Astrocyte of the cerebellum (primary cell): ENCODE data around the gene ARID1B.

Source experiments
- DNase-seq: peaks from one replicate; pipeline ENCODE4 v3.0.0-alpha.2; 2011; ENCODE audit warnings: low read depth
- H3K4me3 ChIP-seq: 2 replicates; pipeline ENCODE4 v1.5.1; 2011; ENCODE audit warnings: mild to moderate bottlenecking, low read depth, low read length, moderate library complexity
- in situ Hi-C: cut with HindIII; loops from 2 replicates; pipeline ENCODE4 v1.10.0; 2017; ENCODE audit warnings: low sequenced_read_pairs
- TF ChIP-seq, protein P1 (sequence below): IDR thresholded peaks from 2 replicates; pipeline ENCODE4 v1.5.1; 2012; ENCODE audit warnings: low read length, low read depth, moderate library complexity, mild to moderate bottlenecking; ENCODE audit errors: missing control alignments

Gene ARID1B

DNA sequence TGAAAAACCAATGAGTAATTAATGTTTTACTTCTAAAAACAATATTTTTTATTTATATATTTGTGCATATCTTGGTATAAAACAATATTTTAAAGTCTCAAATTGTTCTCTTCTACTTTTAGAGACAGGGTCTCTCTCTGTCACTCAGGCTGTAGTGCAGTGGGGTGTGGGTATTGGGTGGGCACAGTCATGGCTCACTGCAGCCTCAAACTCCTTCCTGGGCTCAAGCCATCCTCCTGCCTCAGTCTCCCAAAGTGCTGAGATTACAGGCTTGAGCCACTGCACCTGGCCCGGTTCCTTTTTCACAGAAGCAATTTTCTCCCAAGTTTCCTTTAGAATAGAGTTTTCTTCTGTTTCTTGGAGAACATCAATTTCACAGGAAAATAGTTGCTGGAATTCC, 443.3 kb downstream of the ARID1B start:
- in situ Hi-C loops = no loop called here
- DNase-seq = no peak
- TF ChIP-seq, protein P1, sequence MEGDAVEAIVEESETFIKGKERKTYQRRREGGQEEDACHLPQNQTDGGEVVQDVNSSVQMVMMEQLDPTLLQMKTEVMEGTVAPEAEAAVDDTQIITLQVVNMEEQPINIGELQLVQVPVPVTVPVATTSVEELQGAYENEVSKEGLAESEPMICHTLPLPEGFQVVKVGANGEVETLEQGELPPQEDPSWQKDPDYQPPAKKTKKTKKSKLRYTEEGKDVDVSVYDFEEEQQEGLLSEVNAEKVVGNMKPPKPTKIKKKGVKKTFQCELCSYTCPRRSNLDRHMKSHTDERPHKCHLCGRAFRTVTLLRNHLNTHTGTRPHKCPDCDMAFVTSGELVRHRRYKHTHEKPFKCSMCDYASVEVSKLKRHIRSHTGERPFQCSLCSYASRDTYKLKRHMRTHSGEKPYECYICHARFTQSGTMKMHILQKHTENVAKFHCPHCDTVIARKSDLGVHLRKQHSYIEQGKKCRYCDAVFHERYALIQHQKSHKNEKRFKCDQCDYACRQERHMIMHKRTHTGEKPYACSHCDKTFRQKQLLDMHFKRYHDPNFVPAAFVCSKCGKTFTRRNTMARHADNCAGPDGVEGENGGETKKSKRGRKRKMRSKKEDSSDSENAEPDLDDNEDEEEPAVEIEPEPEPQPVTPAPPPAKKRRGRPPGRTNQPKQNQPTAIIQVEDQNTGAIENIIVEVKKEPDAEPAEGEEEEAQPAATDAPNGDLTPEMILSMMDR = no peak

DNA sequence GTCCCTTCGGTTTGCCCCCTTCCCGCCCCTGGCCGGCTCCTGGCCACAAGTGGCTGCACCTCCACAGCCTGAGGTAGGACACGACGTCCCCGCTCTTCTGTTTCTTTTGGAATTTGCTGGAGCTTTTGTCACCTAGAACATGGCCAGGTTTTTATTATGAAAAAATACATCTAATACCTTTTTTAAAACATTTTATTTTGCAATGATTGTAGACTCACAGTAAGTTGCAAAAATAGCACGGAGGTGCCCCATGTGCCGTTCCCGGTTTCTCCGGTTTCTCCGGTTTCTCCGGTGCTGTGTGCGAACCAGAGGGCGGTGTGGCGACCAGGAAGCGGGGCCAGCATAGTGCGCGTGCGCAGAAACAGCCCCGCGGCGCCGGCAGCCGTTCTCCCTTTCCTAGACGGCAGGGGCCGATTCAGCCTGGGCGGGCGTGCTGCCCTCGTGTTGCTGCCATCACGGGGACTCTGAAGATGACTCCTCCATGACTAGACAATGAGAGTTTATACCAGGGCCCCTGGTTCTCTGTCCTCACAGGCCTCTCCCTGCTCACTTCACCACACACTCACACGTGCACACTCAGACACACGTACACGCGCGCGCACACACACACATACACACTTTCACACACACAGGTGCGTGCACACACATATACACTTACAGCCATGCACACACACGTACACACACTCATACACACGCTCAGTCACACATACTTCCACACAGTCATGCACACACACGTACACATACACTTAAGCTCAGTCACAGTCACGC, 444.1 kb downstream of the ARID1B start:
- in situ Hi-C loops = no loop called here
- DNase-seq = no peak
- TF ChIP-seq, protein P1 = no peak
- H3K4me3 ChIP-seq = peak overlapping the region; percentile 37

More for the DNA sequence above, 443.3 kb downstream of the ARID1B start:
- peak overlapping the region; percentile 37 for H3K4me3 ChIP-seq

DNA sequence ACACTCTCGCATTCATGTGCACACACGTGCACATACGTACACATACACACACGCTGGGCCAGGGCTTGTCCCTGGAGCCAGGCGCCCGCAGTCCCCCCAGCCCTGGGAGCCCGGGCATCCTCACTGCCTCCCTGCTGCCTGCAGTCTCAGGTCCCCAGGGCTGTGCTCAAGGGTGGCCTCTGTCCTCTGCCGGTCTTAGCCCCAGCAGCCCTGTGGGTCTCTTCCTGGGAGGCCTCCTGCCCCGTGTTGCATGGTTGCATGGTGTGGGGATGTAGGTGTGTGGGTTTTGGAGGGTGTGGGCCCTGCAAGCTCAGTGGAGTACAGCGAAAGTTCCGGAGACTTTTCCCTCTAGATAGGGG, 444.6 kb downstream of the ARID1B start:
- in situ Hi-C loops = no loop called here
- TF ChIP-seq, protein P1 = no peak
- no peak overlapping the region for H3K4me3 ChIP-seq

GRCh38 chr6:157222201-157222981, 445.2 kb downstream of the ARID1B start:
- TF ChIP-seq, protein P1 = no peak
- H3K4me3 ChIP-seq = no peak overlapping the region
- DNase-seq = no peak
- in situ Hi-C loops = no loop called here

More for the DNA sequence above, 444.6 kb downstream of the ARID1B start:
- no peak for DNase-seq

- in situ Hi-C loops = no loop called here
- no peak overlapping the region for H3K4me3 ChIP-seq
- no peak for DNase-seq
- TF ChIP-seq, protein P1 = no peak
Measured at GRCh38 chr6:157223021-157223430, 445.8 kb downstream of the ARID1B start.

DNA sequence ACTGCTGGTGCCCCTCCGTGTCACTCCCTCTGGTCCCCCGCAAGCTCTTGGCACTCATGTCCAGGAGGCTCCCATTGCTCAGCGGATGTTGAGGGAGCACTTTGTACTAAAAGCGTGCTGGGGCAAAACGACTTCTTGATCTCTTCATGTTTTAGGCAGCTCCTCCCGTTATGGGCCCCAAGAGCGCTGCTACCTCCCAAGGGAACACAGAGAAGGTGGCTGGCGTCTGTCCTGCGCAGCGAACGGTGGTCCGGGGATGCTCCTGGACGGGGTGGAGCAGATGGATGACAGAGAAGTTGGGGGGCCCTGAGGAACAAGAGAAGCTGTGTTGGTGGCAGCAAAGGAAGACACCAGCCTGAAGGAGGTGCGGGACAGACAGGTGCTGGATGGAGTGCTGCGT, 446.3 kb downstream of the ARID1B start:
- in situ Hi-C loops = no loop called here
- no peak for DNase-seq
- TF ChIP-seq, protein P1 = no peak

More for the DNA sequence above, 446.3 kb downstream of the ARID1B start:
- H3K4me3 ChIP-seq = no peak overlapping the region
